WTC11 (cell line): ENCODE data around the gene RHOT2. TPM values are rescaled to one million over a fixed set of nuclear protein-coding genes. Genes with fewer than 3 reads are reported as not detected.

ENCODE experiments used
- AFF4 ChIP-seq: sonication (generic); formaldehyde crosslinking; IDR thresholded peaks from 2 replicates; pipeline ENCODE4 v1.8.1; 2023; ENCODE audit warnings: mild to moderate bottlenecking, missing genetic modification reagents, borderline replicate concordance
- ATF3 ChIP-seq: sonication (generic); formaldehyde crosslinking; conservative IDR thresholded peaks from 2 replicates; pipeline ENCODE4 v1.8.1; 2022; ENCODE audit warnings: mild to moderate bottlenecking, missing genetic modification reagents
- ELF4 ChIP-seq: sonication (generic); formaldehyde crosslinking; IDR thresholded peaks from 2 replicates; pipeline ENCODE4 v1.8.1; 2022; ENCODE audit warnings: low read depth, mild to moderate bottlenecking, moderate library complexity, missing genetic modification reagents
- ESRRA ChIP-seq: sonication (generic); formaldehyde crosslinking; IDR thresholded peaks from 2 replicates; pipeline ENCODE4 v1.8.1; 2022; ENCODE audit warnings: mild to moderate bottlenecking, missing genetic modification reagents, borderline replicate concordance
- FOXK1 ChIP-seq: sonication (generic); formaldehyde crosslinking; IDR thresholded peaks from 2 replicates; pipeline ENCODE4 v1.8.0; 2022; ENCODE audit warnings: mild to moderate bottlenecking, moderate library complexity, missing genetic modification reagents
- FOXP4 ChIP-seq: sonication (generic); formaldehyde crosslinking; IDR thresholded peaks from 2 replicates; pipeline ENCODE4 v1.8.0; 2022; ENCODE audit warnings: mild to moderate bottlenecking, missing genetic modification reagents
- GRHL2 ChIP-seq: fragments of 250-450 bp; sonication (Bioruptor Pico); IDR thresholded peaks from 2 replicates; pipeline ENCODE4 v1.8.0; 2022; ENCODE audit warnings: mild to moderate bottlenecking, moderate library complexity; ENCODE audit not compliant: insufficient replicate concordance, severe bottlenecking
- HMGA2 ChIP-seq: fragments of 250-450 bp; sonication (Bioruptor Pico); IDR thresholded peaks from 2 replicates; pipeline ENCODE4 v1.4.0; 2021; ENCODE audit warnings: mild to moderate bottlenecking, moderate library complexity
- IRF2 ChIP-seq: sonication (generic); formaldehyde crosslinking; IDR thresholded peaks from 2 replicates; pipeline ENCODE4 v1.8.0; 2022; ENCODE audit warnings: low read depth, missing genetic modification reagents, borderline replicate concordance
- JUN ChIP-seq: sonication (generic); formaldehyde crosslinking; IDR thresholded peaks from 2 replicates; pipeline ENCODE4 v1.8.0; 2023; ENCODE audit warnings: mild to moderate bottlenecking, missing genetic modification reagents
- KAT7 ChIP-seq: sonication (generic); formaldehyde crosslinking; IDR thresholded peaks from 2 replicates; pipeline ENCODE4 v1.8.1; 2023; ENCODE audit warnings: missing genetic modification reagents, mild to moderate bottlenecking, borderline replicate concordance
- NR2C2 ChIP-seq: sonication (generic); formaldehyde crosslinking; IDR thresholded peaks from 2 replicates; pipeline ENCODE4 v1.8.0; 2022; ENCODE audit warnings: mild to moderate bottlenecking, missing genetic modification reagents
- RORB ChIP-seq: fragments of 250-450 bp; sonication (Bioruptor Pico); IDR thresholded peaks from 2 replicates; pipeline ENCODE4 v1.9.0; 2021; ENCODE audit warnings: mild to moderate bottlenecking
- SOX15 ChIP-seq: fragments of 250-450 bp; sonication (Bioruptor Pico); IDR thresholded peaks from 2 replicates; pipeline ENCODE4 v1.9.0; 2021; ENCODE audit warnings: mild to moderate bottlenecking
- SP1 ChIP-seq: sonication (generic); formaldehyde crosslinking; conservative IDR thresholded peaks from 2 replicates; pipeline ENCODE4 v1.8.1; 2022; ENCODE audit warnings: missing genetic modification reagents
- TCF7 ChIP-seq: sonication (generic); formaldehyde crosslinking; IDR thresholded peaks from 2 replicates; pipeline ENCODE4 v1.8.0; 2022; ENCODE audit warnings: mild to moderate bottlenecking, low read depth, missing genetic modification reagents, moderate library complexity
- TEAD1 ChIP-seq: sonication (generic); formaldehyde crosslinking; IDR thresholded peaks from 2 replicates; pipeline ENCODE4 v1.8.0; 2022; ENCODE audit warnings: mild to moderate bottlenecking, missing genetic modification reagents
- TP53 ChIP-seq: sonication (generic); formaldehyde crosslinking; IDR thresholded peaks from 2 replicates; pipeline ENCODE4 v1.8.1; 2023; ENCODE audit warnings: mild to moderate bottlenecking, missing genetic modification reagents
- USF1 ChIP-seq: sonication (generic); formaldehyde crosslinking; IDR thresholded peaks from 2 replicates; pipeline ENCODE4 v1.8.0; 2022; ENCODE audit warnings: mild to moderate bottlenecking, missing genetic modification reagents
- ZNF121 ChIP-seq: sonication (generic); formaldehyde crosslinking; IDR thresholded peaks from 2 replicates; pipeline ENCODE4 v1.8.0; 2023; ENCODE audit warnings: missing genetic modification reagents
- ZNF232 ChIP-seq: sonication (generic); formaldehyde crosslinking; IDR thresholded peaks from 2 replicates; pipeline ENCODE4 v1.8.0; 2022; ENCODE audit warnings: mild to moderate bottlenecking, missing genetic modification reagents
- ZNF281 ChIP-seq: sonication (generic); formaldehyde crosslinking; IDR thresholded peaks from 2 replicates; pipeline ENCODE4 v1.8.0; 2023; ENCODE audit warnings: mild to moderate bottlenecking, missing genetic modification reagents
- ZNF425 ChIP-seq: fragments of 250-450 bp; sonication (Bioruptor Pico); conservative IDR thresholded peaks from 2 replicates; pipeline ENCODE4 v1.9.0; 2021; ENCODE audit warnings: mild to moderate bottlenecking
- ZNF671 ChIP-seq: fragments of 250-450 bp; sonication (Bioruptor Pico); IDR thresholded peaks from 2 replicates; pipeline ENCODE4 v1.8.0; 2021; ENCODE audit warnings: mild to moderate bottlenecking
- total RNA-seq: library from RNA; stranded (reverse); gene quantifications from 3 replicates; pipeline ENCODE4 v1.2.3, GENCODE V29; 2021

The RHOT2 gene
- total RNA-seq, 1 experiment from 2014 or later, result 285 TPM

GRCh38 chr16:641326-642188 lies 26.4 kb upstream of the RHOT2 start, which contains the start of gene MCRIP2 (continued):
- TF ChIP-seq AFF4 (CRISPR knock-in tag) (no peak), SOX15 (CRISPR knock-in tag) (no peak), KAT7 (CRISPR knock-in tag) (no peak), GRHL2 (CRISPR knock-in tag) (no peak), FOXP4 (CRISPR knock-in tag) (0 out of 2 replicates have a peak, but pooled peaks have one; percentile 34), ESRRA (CRISPR knock-in tag) (peak; percentile 10; the same call in 1 of the 2 replicates), ZNF425 (CRISPR knock-in tag) (no peak), ZNF671 (CRISPR knock-in tag) (no peak), NR2C2 (CRISPR knock-in tag) (no peak), SP1 (CRISPR knock-in tag) (peak; percentile 89), TCF7 (no peak; the same call in 1 of the 2 replicates), FOXK1 (CRISPR knock-in tag) (peak; percentile 75), ZNF281 (CRISPR knock-in tag) (peak; percentile 23; the same call in 1 of the 2 replicates), HMGA2 (no peak), ZNF232 (CRISPR knock-in tag) (no peak; the same call in 1 of the 2 replicates), TP53 (0 out of 2 replicates have a peak, but pooled peaks have one; percentile 18), ELF4 (CRISPR knock-in tag) (0 out of 2 replicates have a peak, but pooled peaks have one; percentile 35), JUN (CRISPR knock-in tag) (no peak), IRF2 (CRISPR knock-in tag) (no peak), ZNF121 (CRISPR knock-in tag) (no peak), USF1 (no peak), RORB (CRISPR knock-in tag) (no peak), TEAD1 (CRISPR knock-in tag) (no peak), ATF3 (CRISPR knock-in tag) (no peak)
